GM18873 (cell line): ENCODE data around the gene MCOLN1.

Experiments
- ATAC-seq: cut with Tn5 transposase; IDR thresholded peaks from one replicate; pipeline ENCODE4 v1.9.1; 2021; ENCODE audit warnings: mild to moderate bottlenecking, moderate library complexity, moderate number of reproducible peaks; ENCODE audit not compliant: unreplicated experiment, low FRiP score

Gene MCOLN1

DNA sequence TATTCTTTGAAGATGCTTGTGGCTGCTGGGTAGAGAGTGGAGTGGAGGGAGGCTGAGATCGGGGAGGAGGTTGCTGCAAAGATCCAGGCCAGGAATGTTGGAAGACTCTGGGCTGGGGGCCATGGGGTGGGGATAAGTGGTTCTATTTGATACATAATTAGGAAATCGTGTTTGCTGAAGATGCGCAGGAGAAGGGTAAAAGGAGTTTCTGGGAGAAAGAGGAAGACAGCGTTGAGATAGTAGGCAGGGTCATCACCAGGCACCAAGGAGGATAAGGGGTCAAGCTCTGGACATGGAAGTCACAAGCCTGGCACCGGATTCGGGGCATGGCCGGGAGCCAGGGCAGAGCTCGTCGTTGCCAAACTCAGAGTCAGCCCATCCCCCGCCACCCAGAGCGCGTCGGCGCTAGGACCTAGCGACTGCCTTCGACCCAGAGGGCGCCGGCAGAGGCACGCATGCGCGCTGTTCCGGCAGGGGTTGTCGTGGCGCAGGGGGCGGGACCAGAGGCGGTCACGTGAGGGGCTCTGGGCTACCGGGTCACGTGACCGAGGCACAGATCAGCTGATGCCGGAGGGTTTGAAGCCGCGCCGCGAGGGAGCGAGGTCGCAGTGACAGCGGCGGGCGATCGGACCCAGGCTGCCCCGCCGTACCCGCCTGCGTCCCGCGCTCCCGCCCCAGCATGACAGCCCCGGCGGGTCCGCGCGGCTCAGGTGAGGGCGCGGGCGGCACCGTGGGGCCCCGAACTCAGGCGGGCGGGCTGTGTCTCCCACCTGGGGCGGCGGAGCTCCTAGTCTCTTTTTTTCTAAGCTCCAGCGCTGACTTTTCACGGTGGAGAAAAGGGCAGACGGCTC lies at the start of gene MCOLN1:
Gene MCOLN1, plus strand, starts transcription at position 553 of the 851 bp plus-strand sequence. Its CDS starts 127 bp downstream, at position 680.
- peak; percentile 58 for ATAC-seq

DNA sequence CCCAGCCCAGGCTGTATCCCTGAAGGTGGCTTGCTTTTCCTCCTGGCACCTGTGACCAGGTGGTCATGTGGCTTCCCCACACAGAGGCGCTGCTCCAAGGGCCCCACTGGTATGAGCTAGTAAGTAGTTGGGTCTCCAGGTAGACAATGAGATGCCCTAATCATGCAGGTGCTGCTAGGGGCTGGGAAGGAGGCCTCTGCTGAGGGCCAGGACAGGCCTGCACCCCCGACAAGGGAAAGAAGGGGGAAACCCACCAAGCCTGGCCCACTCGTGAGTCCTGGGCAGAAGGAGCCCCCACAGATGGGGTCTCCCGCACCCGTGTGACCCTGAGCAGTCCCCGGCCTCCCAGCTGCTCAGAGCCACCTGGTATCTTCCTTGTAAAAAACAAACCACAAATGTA lies 46.8 kb upstream of the MCOLN1 start:
- ATAC-seq: no peak

DNA sequence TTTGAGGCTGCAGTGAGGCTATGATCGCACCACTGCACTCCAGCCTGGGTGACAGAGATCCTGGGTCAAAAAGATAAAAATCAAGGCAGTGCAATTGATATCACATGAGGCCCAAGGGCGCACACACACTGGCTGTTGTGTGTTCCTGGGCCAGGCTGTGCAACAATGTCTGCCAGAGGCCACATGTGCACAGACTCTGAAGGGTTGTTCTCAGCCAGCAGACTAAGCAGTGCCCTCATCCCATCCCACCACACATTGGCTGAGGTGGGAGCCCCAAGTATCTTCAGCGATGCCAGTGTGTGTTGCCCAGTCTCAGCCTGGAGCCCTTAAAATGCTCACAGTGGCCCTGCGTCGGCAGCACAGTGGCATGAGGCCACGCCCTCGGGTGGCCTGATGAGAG lies 46.2 kb upstream of the MCOLN1 start:
- ATAC-seq: no peak

DNA sequence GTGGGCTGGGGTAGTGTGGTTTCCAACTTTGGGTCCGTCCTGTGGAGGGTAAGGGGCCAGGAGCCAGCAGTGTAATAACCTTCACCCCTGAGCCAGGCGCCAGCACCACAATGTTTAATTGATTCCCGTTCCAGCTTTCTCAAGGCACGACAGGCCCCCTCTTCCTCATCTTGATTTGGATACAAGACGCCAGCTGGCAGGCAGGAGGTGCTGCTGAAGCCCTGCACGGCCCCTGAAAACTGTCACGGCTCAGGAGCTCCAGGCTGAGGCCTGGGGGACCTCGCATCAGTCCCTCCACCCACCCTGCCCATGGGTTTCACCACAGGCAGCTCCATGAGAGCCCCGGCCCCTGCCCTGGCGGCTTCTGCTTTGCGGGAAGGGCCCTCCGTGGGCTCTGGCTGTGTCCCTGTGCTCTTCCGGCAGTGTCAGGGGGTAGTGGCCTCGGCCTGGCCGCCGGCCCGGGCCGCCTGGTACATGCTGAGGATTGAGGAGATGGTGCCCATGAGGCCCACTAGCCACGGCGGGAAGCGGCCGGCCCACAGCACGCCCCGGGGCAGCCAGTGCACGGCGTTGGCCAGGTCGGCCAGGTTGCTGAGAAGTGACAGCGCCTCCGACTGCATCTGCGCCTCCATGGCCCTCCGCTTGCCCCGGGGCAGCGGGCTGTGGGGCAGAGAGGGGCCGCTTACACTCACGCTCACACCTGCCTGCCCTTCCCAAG lies 45.5 kb upstream of the MCOLN1 start:
- ATAC-seq: no peak

DNA sequence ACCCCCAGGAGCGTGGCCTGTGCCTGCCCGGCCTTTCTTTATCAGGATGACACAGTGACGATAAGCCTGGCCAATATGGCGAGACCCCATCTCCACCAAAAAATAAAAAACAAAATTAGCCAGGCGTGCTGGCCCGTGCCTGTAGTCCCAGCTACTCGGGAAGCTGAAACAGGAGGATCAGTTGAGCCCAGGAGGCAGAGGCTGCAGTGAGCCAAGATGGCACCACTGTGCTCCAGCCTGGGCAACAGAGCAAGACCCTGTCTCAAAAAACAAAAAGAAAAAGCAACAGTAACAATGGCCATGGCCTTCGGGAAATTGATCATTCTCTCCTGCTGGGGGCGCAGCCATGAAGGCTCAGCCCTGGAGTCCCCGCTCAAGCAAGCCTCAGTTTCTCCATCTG lies 44.7 kb upstream of the MCOLN1 start:
- no peak for ATAC-seq

DNA sequence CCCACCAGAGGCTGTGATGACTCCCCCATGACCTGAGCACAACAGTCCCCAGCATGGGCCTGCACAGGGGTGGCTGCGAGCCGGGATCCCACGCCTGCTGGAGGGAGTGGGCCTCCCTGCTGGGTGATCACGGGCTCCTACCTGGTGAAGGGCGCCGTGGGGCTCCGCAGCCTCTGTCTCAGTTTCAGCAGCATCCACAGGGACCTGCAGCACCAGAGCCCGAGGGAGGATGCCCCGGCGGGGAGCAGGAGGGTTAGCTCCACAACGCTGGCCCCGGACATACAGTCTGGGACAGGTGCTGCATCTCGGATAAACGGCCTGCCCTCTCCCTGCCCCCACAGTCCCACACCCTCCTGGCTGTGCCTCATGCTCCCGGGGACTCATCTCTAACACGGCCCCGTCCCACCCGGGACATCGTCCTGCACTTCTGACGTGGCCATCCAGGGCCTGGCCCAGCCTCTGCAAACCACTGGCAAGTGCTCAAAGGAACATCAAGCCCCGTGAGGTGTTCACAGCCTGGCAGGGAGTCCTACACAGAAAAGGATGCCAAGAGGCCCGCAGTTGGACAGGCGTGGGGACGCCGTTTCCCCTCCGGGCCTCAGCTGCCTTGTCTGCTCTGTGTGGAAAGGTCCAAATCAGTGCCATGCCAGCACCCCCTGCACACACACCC lies 44.1 kb upstream of the MCOLN1 start:
- no peak for ATAC-seq

DNA sequence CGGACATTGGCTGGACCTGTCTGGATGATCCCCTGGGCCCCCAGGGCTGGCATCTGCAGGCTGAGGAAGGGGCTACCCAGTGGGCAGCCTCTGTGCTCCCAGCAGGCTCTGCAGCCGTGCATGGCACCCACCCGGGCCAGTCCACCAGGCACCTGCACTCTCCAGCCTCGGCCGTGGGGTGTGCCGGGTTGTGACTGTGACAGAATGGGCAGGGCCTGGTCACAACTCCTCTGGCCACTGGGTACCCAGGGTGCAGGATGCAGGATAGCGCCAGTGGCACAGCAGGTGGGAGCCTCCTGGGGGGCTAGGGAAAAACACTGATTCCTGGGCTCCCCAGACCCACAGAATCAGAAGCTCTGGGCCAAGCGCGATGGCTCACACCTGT lies 43.6 kb upstream of the MCOLN1 start:
- ATAC-seq: no peak

DNA sequence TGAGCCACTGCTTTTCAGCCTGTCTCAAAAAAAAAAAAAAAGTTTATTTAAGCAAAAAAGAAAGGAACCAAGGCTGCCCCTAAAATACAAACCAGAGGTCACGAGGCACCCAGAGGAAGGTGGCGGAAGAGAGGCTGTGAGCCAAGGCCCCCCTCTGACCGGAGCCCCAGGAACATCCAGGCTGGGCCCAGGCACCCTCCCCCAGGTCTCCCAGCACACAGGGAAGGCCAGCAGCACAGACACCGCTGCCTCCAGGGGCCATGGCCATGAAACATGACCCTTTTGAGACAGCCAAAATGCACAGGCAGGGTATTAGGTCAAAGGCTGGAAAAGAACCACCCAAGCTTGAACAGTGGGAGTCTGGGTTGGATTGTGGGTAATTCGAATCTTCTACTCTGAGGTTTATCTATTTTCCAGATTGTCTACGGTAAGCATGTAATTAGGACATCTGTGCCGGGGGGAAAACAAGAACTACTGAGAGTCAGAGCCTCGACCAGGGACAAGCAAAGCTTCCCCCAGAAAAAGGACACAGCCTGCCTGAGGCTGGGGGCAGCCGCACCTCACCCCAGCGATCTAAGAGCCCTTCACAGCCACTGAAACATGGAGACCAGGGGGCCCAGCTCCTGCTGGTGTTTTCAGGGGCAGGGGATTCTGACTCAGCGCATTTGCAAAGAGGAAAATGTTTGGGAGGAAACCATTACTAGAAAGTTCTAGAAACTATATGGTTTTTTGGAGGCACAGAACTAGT lies 42.0 kb upstream of the MCOLN1 start:
- no peak for ATAC-seq

DNA sequence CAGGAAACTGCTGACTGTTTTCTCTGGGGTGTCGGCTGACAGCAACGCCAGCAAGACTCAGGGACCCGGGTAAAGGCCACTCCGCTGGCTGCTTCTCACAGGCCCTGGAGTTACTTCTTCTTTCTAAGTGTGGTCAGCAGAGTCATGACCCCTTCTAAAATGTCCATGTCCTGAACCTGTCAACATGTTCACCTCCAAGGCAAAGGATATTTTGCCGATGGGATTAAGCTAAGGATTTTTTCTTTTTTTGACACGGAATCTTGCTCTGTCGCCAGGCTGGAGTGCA lies 41.5 kb upstream of the MCOLN1 start:
- ATAC-seq: no peak

DNA sequence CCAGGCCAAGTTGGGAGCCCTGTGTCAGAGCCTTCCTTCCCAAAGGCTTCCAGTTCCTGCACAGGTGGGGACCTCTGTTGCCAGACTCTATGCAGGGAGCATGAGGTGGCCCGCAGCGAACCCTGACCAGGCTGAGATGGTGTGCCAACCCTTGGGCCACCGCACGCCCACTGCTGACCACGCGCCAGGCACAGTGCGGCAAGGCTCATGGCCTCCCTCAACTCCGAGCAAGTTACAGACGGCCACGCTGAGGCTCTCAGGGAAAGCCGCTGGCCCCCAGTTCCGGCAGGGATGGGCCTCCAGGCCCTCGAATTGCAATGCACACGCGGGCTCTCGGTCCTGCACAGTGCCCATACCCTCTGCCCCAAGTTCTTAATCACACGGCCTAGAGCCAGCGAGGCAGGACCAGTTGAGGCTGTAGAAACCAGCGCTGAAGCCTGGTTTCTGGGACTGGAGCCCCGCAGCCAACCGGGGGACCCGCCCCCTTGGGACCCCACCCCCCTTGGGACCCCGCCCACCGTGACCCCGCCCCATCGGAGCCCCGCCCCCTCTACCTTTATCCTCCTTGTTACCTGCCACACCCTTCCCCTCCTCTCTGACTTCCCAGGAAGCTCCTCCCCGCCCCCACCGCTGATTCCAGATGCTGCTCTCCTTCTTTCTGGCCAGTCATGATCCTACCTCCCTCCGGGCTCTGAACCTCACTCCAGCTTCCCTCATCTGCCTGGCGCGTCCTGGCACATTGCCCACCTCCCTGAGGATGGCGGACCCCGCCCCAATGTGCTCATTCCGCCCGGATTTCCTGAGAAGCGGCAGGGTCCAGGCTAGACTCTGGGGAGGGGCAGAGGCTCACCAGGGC lies 39.6 kb upstream of the MCOLN1 start:
- ATAC-seq: no peak

DNA sequence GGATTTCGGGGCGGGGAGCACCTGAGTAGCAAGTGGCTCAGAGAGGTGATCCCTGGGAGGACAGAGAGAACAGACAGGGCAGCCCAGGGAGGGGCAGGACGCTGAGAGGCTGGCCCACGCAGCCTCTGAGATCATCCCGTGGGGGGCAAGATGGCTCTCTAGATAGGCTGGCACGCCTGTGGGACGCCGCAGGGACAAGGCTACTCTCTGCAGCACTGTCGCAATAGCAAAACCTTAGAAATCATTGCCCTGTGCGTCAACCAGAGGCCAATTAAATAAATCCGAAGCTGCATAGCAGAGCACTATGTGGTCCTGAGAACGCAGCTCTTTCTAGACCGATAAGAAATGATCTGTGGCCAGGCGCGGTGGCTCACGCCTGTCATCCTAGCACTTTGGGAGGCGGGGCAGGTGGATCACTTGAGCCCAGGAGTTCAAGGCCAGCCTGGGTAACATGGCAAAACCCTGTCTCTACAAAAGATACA lies 38.7 kb upstream of the MCOLN1 start:
- no peak for ATAC-seq

DNA sequence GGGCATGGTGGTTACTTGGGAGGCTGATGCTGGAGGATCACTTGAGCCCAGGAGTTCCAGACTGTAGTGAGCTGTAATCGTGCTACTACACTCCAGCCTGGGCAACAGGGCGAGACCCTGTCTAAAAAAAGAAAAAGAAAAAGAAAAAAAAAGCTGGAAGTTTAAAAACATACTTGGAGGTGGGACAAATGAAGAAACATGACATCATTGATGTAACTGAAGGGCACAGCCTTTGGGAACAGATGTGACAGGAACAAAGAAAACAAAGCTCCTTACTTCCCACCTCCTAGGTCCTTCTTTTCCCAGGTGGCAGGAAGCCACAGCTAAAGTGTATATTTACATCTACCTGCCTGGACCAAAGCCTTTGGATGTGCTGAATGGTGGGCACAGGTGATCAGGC lies 35.5 kb upstream of the MCOLN1 start:
- no peak for ATAC-seq

DNA sequence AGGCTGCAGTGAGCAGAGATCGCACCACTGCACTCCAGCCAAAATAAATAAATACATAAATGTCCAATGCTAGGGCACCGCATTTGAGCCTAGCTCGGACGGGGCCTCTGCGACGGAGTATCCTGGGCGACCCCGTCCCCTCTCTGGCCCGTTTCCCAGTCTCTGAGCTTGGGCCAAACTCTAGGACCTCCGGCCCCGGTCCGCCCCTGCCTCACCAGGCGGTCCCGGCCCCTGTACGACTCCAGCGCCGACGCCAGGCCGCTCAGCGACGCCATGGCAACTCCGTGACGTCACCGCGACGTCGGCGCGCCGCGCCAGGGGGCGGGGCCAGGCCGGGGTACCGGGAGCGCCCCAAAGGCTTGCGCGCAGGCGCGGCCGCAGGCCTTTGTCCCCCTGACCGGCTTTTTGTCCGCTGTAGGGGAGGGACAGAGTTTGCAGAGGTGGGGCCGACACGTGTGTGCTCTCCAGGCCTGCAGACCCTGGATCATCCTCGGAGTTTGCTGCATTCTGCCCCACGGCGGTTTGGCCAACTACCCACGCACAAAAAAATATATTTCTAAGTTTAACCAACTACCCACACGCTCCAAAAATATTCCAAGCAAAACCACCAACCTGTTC lies 33.6 kb upstream of the MCOLN1 start, which contains the start of gene PEX11G:
Gene PEX11G, minus strand, starts transcription at position 300 of the 618 bp plus-strand sequence. Its CDS starts 25 bp downstream, at position 275.
- ATAC-seq: no peak

DNA sequence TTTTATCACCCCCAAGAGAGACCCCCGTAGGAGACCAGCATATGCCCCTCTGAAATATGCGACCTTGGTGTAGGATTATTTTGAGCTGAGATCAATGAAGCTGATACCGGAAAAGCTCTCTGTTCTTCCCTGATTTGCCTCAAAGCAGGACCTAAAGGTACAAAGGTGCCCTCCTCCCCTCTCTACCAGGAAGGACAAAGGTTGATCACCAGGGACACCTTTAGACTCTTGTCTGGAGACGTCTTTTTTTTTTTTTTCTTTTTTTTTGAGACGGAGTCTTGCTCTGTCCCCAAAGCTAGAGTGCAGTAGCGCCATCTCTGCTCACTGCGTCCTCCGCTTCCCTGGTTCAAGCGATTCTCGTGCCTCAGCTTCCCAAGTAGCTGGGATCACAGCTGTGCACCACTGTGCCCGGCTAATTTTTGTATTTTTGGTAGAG lies 32.8 kb upstream of the MCOLN1 start:
- ATAC-seq: no peak

DNA sequence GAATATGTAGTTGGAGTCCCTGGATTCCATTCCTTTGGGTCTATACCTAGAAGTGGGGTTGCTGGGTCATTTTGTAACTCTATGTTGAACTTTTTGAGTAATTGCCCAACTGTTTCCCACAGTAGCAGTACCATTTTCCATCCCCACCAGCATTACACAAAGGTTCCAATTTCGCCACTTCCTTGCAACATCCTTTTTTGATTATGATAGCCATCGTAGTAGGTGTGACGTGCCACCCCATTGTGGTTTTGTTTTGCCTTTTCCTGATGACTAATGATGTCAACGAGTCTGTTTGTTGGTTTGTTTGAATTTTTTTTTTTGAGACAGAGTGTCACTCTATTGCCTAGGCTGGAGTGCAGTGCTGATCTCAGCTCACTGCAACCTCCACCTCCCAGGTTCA lies 30.3 kb upstream of the MCOLN1 start:
- no peak for ATAC-seq

DNA sequence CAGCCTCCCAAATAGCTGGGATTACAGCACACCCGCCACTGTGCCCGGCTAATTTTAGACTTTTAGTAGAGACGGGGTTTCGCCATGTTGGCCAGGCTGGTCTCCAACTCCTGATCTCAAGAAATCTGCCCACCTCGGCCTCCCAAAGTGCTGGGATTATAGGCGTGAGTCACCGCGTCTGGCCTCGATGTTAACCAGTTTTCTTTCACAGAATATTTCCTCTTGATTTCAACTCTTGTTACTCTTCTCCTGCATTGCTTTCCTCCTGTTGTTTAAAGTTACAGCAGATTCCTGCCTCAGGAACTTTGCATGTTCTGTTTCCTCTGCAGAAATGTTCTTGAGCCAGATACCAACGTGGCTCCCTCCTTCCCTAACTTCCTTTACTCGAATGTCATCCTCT lies 29.9 kb upstream of the MCOLN1 start:
- no peak for ATAC-seq

DNA sequence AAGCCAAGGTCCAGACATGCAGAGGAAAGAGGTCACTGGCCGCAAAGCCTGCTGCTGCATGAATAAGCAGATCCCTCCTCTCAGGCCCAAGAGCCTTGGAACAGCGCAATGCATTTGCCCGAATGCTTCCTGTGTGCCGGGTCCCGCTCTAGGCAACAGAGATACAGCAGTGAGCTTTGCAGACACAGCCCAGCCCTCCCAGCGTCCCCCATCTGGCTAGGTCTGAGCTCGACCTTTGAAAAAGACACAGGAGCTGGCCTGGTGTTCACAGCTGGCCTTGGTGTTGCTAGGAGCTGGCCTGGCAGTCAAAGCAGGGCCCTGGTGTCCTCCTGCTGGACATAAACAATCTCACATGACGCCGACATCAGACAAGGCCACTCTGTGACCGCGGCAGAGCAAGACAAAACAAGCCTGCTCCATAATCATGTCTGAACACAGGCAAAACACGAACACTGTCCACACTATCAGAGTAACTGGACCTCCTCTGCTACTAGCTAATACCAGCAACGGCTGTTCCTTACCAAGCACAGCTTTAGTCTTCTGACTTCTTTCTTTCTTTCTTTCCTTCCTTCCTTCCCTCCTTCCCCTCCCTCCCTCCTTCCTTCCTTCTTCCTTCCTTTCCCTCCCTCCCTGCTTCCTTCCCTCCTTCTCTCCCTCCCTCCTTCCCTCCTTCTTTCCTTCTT lies 27.9 kb upstream of the MCOLN1 start:
- no peak for ATAC-seq

DNA sequence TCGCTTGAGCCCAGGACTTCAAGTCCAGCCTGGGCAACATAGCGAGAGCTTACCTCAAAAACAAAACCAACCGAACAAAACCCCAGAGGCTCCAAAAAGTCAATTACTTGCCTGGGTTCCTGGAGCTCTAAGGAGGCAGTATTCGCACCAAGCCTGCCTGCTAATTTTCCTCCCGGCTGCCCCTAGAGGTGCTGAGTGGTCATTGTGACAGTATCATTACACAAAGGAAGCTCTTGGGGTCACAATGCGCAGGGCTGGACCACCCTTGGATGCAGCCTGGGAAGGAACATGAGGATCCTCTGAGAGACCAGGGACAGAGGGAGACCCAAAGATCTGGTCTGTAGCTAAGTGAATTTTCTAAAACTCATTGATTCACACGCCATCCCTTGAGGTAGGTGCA lies 25.1 kb upstream of the MCOLN1 start:
- no peak for ATAC-seq
